HepG2 (cell line): ENCODE results near the gene ACADVL. TPM values are rescaled to one million over a fixed set of nuclear protein-coding genes. Genes with fewer than 3 reads are reported as not detected.
A peak's percentile ranks its signal among the peaks of the same experiment; 100 is the strongest.

Experiments
- FOSL2 ChIP-seq: sonication (generic); formaldehyde crosslinking; IDR thresholded peaks from 2 replicates; pipeline ENCODE4 v1.4.0; 2020; ENCODE audit warnings: missing genetic modification reagents
- FOXP4 ChIP-seq: sonication (generic); formaldehyde crosslinking; IDR thresholded peaks from 2 replicates; pipeline ENCODE4 v1.4.0; 2020; ENCODE audit warnings: missing genetic modification reagents
- GMEB2 ChIP-seq: IDR thresholded peaks from 2 replicates; pipeline ENCODE4 v1.6.1; 2016; ENCODE audit warnings: missing biosample characterization, missing genetic modification reagents, low read depth
- HNRNPK ChIP-seq: fragments of 200-400 bp; formaldehyde crosslinking; IDR thresholded peaks from 2 replicates; pipeline ENCODE4 v1.6.1; 2018; ENCODE audit warnings: low read length, low read depth, moderate library complexity, mild to moderate bottlenecking; ENCODE audit not compliant: poor library complexity, severe bottlenecking
- JUNB ChIP-seq: sonication (generic); formaldehyde crosslinking; IDR thresholded peaks from 2 replicates; pipeline ENCODE4 v1.8.0; 2022; ENCODE audit warnings: missing genetic modification reagents, mild to moderate bottlenecking, borderline replicate concordance
- KDM3A ChIP-seq: IDR thresholded peaks from 2 replicates; pipeline ENCODE4 v1.6.1; 2018; ENCODE audit warnings: low read depth, missing compliant biosample characterization
- MAFK ChIP-seq, 2 experiments: IDR thresholded peaks in 1 of 2; conservative IDR thresholded peaks in 1 of 2; 2 replicates each; pipeline ENCODE4 v1.6.1; 2011; ENCODE audit warnings: improper control_type of control experiment in 2 of 2, low read length in 2 of 2
- NCOA5 ChIP-seq: sonication (generic); formaldehyde crosslinking; IDR thresholded peaks from 2 replicates; pipeline ENCODE4 v1.4.0; 2020; ENCODE audit warnings: missing genetic modification reagents
- NFE2L2 ChIP-seq: fragments of 150-350 bp; IDR thresholded peaks from 2 replicates; pipeline ENCODE4 v1.6.1; 2014; ENCODE audit warnings: low read length
- NFYC ChIP-seq: IDR thresholded peaks from 2 replicates; pipeline ENCODE4 v1.6.1; 2016; ENCODE audit warnings: missing genetic modification reagents, missing compliant biosample characterization
- PRDM15 ChIP-seq: sonication (generic); formaldehyde crosslinking; IDR thresholded peaks from 2 replicates; pipeline ENCODE4 v1.4.0; 2020; ENCODE audit warnings: missing genetic modification reagents
- SMYD3 ChIP-seq: sonication (generic); formaldehyde crosslinking; IDR thresholded peaks from 2 replicates; pipeline ENCODE4 v1.8.1; 2023; ENCODE audit warnings: mild to moderate bottlenecking, missing genetic modification reagents
- SOX13 ChIP-seq, 3 experiments: fragments of 450-650 bp in 1 of 3; sonication (generic) in 1 of 3; formaldehyde crosslinking in 1 of 3; IDR thresholded peaks in 2 of 3; conservative IDR thresholded peaks in 1 of 3; 2 replicates each; pipeline versions ENCODE4 v1.5.0 to v1.6.1; 2016 to 2020; ENCODE audit warnings: antibody characterized with exemption in 1 of 3, mild to moderate bottlenecking in 1 of 3, missing compliant biosample characterization in 1 of 3, missing genetic modification reagents in 1 of 3, moderate library complexity in 1 of 3
- XBP1 ChIP-seq: sonication (generic); formaldehyde crosslinking; IDR thresholded peaks from 2 replicates; pipeline ENCODE4 v1.5.0; 2020; ENCODE audit warnings: missing genetic modification reagents
- ZNF484 ChIP-seq: sonication (generic); formaldehyde crosslinking; IDR thresholded peaks from 2 replicates; pipeline ENCODE4 v1.5.1; 2020; ENCODE audit warnings: mild to moderate bottlenecking, low read depth, missing genetic modification reagents, borderline replicate concordance
- ZNF513 ChIP-seq: sonication (generic); formaldehyde crosslinking; conservative IDR thresholded peaks from 2 replicates; pipeline ENCODE4 v1.5.0; 2020; ENCODE audit warnings: missing genetic modification reagents
- ZNF547 ChIP-seq: sonication (generic); formaldehyde crosslinking; IDR thresholded peaks from 2 replicates; pipeline ENCODE4 v1.5.1; 2020; ENCODE audit warnings: mild to moderate bottlenecking, missing genetic modification reagents
- ZNF713 ChIP-seq: sonication (generic); formaldehyde crosslinking; IDR thresholded peaks from 2 replicates; pipeline ENCODE4 v1.4.0; 2020; ENCODE audit warnings: mild to moderate bottlenecking, missing genetic modification reagents
- ZZZ3 ChIP-seq: sonication (generic); formaldehyde crosslinking; IDR thresholded peaks from 2 replicates; pipeline ENCODE4 v1.4.0; 2020; ENCODE audit warnings: missing genetic modification reagents, mild to moderate bottlenecking, borderline replicate concordance
- polyA plus RNA-seq, 8 experiments: library from polyadenylated mRNA; depleted of rRNA in 3 of 8; stranded (reverse) in 7 of 8; unstranded in 1 of 8; fragments of >200 nt; fragmentation: Illumina TruSeq in 4 of 8; extraction: Trizol in 4 of 8; gene quantifications; 2 replicates each; pipeline versions ENCODE4 v1.2.1 to v1.2.3, GENCODE V29; 2011 to 2016; ENCODE audit warnings: low read depth in 4 of 8, missing spikeins in 1 of 8, mixed read lengths in 1 of 8; ENCODE audit not compliant: insufficient read depth in 1 of 8
- total RNA-seq, 5 experiments: library from RNA; depleted of rRNA; stranded (reverse); fragments of >200 nt; fragmentation: Illumina TruSeq; extraction: Trizol; gene quantifications; 2 replicates each; pipeline ENCODE4 v1.2.3, GENCODE V29; 2016; ENCODE audit warnings: low read depth in 1 of 5

The ACADVL gene
- total and polyA plus RNA-seq, 2 of the 13 experiments (the other 11 are each of a cell fraction or from before 2014, with no cell fraction given) = 219 to 412 TPM

GRCh38 chr17:7179317-7180254 lies 40.2 kb upstream of the ACADVL start, which contains the start of gene ASGR1 (continued):
- TF ChIP-seq PRDM15 (CRISPR knock-in tag) = peak; percentile 21; the same call in 1 of the 2 replicates
- no peak for TF ChIP-seq NCOA5 (CRISPR knock-in tag)
- TF ChIP-seq HNRNPK = peak; percentile 57
- TF ChIP-seq ZZZ3 (CRISPR knock-in tag) = no peak
- no peak for TF ChIP-seq ZNF484
- TF ChIP-seq ZNF547 (CRISPR knock-in tag) = peak; percentile 64; the same call in 1 of the 2 replicates
- TF ChIP-seq NFE2L2 = no peak
- TF ChIP-seq FOSL2 (CRISPR knock-in tag) = no peak; the same call in 1 of the 2 replicates
- TF ChIP-seq GMEB2 (CRISPR knock-in tag) = no peak
- peak; percentile 58 for TF ChIP-seq FOXP4 (CRISPR knock-in tag)
- TF ChIP-seq SMYD3 (CRISPR knock-in tag) = no peak
- no peak for TF ChIP-seq MAFK (conservative IDR thresholded peaks at IDR 0.05 in 1 of 2, IDR thresholded peaks at IDR 0.05 in 1 of 2; ENCODE audit: low read length in 2 of 2)
- no peak for TF ChIP-seq ZNF513 (CRISPR knock-in tag)
- no peak for TF ChIP-seq ZNF713
- no peak for TF ChIP-seq XBP1 (CRISPR knock-in tag)
- TF ChIP-seq KDM3A (CRISPR knock-in tag) = peak; percentile 87; the same call in 1 of the 2 replicates
- TF ChIP-seq JUNB (CRISPR knock-in tag) = no peak
- TF ChIP-seq NFYC (CRISPR knock-in tag) = no peak
- no peak for TF ChIP-seq SOX13 (IDR thresholded peaks at IDR 0.05)
- peak in 1 of 2 experiments; percentile 57; a peak in 2 of 4 replicates for TF ChIP-seq SOX13 (CRISPR knock-in tag; conservative IDR thresholded peaks at IDR 0.05 in 1 of 2, IDR thresholded peaks at IDR 0.05 in 1 of 2)
